Inflammatory macrophage treated with lipopolysaccharide for 4 hours (primary cell): ENCODE data around the gene BRD2.

Experiments used
- DNase-seq: peaks from one replicate; pipeline ENCODE4 v3.0.0-alpha.2; 2020

Gene BRD2

DNA sequence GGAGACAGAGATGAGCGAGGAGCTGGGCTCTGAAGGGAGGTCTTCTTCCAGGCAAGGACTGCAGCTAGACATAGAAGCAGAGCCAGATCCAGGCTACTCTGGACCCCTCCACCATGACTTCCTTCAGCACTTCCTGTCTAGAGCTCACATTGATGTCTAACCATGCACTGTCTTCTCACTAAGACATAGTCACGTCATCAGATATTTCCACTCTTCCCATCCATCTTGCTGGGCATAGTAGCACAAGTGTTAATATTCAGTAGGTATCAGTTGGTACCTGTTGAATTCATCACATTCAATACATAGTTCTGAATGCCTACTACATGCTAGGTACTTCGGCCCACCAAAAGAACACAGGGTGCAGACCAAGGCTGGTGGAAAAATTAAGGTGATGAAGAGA, 18.4 kb upstream of the BRD2 start:
- DNase-seq = no peak

DNA sequence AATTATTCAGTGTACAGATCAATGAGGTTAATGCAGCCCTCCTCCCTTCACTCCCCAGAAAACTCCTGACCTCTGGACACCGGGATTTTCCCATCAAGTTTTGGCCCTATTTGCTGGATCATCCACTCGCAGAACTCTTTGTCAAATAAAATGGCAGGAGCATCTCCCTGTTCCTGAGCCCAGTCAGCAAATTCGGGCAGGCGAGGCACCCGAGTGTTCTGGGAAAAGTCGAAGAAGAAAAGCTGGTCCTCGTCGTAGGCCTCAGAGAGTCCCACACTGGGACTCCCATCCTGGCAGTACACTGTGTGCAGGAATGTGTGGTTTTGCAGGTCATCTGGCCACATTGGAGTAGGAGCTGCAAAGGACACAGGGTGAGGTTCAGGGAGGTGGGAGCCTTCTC, 17.9 kb upstream of the BRD2 start:
- DNase-seq = no peak

DNA sequence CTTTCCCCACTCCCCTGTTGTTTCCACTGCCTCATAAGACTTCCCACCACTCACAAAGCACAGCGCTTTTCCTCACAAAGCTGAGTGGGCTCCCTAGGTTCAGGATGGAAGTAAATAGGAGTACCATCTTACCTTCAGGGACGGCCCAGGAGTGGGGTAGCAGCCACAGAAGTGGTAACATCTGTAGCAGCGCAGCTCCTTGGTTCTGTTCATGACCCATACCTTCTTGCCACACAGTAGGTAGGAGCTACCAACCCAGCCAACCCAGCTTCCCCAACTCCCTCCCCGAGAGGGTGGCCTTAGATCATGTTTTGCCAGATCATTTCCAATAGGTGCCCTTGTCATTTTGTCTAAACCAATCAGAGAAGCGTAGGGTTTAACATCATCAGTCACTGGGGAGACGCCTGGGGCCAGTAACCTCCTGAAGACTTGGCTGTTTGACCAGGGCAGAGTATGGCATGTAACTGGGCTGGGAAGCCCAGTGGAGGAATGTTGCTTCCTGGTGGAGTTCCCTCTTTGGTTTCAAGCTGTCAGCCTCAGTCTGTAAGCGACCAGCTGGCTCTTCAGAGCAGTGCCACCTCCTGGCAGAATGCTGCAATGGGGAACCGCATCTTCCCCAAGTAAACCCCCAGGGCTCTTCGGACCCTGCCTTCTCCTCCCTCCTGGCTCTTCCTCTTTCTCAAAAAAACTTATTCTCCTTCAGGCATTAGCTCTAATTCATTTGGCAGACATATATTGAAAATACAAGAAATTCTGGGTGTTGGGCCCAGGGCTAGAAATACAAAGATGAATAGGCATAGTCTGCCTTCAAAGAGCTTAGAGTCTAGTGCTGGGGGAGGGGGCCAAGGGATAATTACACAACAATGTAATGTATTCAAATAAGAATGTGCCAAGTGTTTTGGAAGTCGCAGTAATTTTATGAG, 15.3 kb upstream of the BRD2 start, which contains the start of gene HLA-DMA:
HLA-DMA (minus strand) TSS at position 281 of the 923 bp plus-strand sequence; CDS start at position 220, 61 bp downstream.
- DNase-seq = peak; percentile 99

DNA sequence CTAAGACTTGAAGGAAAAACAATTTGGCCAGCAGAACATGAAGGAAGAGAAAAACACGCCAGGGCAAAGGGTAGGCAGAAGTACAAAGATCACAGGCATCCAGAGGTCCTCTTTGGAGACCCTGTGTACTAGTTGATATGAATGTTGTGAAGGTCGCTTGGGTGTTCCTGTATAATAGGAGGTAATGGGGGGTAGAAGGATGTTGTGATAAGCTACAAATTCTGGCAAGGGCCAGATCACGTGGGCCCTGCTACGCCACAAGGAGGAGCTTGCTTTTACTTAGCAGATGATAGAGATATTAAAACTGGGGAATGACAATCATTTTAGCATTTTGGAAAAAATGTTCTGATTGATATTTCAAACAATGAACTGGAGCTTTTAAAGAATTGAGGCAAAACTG, 14.6 kb upstream of the BRD2 start:
- no peak for DNase-seq

DNA sequence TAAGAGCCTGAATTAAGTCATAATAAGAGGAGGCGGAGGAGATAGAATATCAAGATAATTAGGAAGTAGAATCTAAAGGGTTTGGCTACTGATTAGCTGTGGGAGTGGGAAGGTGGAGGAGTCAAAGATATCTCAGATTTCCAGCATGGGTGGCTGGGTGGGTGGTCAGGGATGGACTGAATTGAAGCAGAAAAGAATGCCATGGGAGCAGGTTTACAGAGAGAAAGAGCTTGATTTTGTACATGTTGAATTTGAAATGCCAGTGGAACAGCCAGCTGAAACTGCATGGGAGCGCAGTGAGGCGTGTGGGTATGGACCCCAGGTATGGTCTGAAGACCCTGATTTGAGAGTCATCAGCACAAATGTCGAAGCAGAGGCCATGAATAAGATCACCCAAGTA, 14.1 kb upstream of the BRD2 start:
- DNase-seq = no peak

DNA sequence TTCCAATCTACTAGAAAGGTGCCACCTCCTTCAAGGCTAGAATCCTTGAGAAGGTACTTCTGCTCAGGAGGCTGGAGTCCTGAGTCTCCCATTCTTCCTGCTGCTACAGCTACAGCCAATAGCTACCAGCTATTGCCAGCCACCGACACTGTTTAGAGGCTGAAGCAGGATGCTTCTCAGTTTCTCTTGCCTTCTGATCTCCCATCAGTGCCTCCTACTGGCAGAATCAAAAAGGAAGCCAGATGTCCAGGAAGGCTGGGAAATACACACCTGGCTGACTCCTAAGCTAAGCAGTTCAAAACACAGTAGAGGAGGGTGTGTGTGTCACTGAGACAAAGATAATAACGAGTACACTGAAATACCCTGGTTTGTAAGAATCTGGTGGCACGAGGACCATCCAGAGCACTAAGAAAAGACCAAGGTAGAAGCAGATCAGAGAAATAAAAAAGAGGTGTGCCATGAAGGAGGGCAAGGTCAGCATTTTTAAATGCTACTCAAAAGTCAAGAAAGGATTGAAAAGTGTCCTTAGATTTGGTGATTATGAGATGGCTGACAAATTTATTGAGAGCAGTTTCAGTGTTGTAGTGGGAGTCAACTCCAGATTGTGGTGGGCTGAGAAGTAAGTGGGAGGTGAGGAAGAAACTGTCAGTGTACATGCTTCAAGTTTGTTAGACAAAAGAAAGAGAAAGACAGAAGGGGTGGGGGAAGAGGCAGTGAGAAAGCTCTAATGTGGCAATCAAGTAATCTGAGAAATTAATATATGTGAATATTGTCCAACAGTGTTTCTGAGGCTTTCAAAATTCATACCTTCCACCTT, 13.2 kb upstream of the BRD2 start:
- DNase-seq = no peak

DNA sequence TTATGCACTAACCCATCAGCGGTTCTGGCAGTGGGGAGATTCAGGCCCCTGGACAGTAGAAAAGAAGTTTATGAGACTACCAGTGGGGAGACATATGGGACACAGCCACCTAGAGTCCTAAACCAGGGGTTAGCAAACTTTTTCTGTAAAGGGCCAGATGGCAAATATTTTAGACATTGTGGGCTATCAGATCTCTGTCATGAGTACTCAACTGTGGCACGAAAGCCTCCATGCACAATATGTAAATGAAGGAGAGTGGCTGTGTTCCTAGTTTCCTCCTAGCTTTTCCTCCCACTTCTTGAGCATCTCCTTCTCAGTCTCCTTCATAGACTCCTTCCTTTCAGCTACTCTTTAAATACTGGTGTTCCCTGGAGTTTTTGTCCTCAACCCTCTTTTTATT, 12.2 kb upstream of the BRD2 start:
- DNase-seq = no peak

DNA sequence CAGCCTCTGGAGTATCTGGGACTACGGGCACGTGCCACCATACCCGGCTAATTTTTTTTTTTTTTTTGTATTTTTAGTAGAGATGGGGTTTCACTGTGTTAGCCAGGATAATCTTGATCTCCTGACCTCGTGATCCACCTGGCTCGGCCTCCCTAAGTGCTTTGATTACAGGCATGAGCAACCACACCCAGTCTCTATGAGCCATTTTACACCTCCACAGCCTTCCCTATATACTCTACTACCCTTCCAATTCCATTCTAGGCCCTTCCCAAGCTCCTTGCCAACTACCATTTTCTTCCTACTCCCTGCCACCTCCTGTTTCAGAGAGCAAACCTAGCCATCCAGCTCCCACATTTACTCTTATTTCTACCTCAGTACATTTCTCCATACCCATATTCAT, 7.8 kb upstream of the BRD2 start:
- DNase-seq = no peak

DNA sequence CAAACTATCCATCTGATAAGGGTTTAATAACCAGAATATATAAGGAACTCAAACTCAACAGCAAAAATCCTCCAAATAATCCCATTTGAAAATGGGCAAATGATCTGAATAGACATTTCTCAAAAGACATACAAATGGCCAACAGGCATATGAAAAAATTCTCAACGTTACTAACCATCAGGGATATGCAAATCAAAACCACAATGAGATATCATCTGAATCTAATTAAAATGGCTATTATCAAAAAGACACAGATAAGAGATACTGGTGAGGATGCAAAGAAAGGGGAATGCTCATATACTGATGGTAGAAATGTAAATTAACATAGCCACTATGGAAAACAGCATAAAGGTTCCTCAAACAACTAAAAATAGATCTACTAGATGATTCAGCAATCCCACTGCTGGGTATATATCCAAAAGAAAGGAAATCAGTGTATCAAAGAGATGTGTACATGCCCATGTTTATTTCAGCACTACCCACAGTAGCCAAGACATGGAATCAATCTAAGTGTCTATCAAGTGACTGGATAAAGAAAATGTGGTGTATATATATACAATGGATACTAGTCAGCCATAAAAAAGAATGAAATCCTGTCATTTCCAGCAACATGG, 6.1 kb upstream of the BRD2 start:
- no peak for DNase-seq

DNA sequence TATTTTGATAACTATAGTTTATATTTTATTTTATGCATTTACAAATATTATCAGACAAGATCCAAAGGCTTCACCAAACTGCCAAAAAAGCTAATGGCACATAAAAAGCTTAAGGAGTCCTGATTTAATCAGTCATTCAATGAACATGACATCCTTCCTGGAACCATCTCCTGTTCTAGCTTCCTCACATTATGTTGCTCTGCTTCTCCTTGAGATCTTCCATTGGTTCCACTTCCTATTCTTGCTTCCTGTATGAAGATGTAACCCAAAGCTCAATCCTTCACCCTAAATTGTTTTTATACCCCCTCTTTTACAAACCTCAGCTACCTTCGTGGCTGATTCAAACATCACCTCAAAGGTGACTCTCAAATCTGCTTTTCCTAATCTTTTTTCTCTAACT, 4.5 kb upstream of the BRD2 start:
- DNase-seq = peak; percentile 52

DNA sequence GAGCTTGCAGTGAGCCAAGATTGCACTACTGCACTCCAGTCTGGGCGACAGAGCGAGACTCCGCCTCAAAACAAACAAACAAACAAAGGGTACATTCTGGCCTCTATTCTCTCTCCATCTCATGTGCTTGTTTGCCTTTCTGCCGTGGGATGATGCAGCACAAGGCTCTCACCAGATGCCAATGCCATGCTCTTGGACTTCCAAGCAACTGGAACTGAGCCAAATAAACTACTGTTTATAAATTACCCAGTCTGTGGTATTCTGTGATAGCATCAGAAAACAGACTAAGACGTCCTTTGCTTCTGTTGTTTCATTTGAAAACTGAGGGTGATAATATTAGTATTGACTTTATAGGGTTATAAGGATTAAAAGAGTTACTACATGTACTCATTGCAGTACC, 3.6 kb upstream of the BRD2 start:
- no peak for DNase-seq

DNA sequence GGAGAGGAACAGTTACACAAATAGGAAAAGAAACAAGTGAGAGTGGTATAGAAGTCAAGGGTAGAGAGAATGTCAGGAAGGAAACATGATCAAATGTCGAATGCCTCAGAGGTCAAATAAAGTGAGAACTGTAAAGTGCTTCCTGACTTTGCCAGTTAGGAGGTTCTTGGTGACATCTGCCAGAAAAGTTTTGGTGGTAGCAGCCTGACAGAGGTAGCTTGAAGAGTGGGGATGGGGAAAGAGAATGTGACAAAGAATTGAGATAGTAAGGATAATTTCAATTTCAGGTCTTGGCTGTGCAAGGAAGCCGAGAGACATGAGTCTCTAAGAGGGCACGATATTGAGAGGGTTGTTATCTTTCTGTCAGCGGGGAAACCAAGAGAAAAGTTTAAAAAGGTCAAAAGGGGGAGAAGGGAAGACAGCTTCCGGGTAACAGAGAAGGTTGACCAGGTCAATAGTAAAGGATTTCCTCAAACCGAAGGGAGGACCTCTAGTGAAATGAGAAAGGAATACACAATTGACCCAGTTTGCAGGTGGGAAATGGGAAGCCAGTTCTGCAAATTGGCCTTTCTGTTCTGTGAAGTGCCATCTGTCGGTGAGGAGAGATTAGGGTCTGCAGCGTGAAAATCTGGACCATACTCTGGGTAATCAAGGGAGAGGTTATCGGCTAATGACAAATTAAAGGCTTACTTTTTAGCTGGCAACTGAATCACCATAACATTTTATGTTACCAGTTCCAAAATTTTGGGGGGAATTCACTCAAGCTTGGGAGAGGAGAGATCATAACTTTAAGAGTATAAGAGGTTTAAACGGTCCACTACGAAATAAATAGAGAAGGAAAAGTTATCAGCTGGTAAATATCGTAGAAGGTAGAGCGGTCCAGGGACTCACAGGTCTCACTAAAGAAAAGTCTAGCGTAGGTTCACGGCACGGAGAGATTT, 973 bp upstream of the BRD2 start:
- DNase-seq = peak; percentile 54

DNA sequence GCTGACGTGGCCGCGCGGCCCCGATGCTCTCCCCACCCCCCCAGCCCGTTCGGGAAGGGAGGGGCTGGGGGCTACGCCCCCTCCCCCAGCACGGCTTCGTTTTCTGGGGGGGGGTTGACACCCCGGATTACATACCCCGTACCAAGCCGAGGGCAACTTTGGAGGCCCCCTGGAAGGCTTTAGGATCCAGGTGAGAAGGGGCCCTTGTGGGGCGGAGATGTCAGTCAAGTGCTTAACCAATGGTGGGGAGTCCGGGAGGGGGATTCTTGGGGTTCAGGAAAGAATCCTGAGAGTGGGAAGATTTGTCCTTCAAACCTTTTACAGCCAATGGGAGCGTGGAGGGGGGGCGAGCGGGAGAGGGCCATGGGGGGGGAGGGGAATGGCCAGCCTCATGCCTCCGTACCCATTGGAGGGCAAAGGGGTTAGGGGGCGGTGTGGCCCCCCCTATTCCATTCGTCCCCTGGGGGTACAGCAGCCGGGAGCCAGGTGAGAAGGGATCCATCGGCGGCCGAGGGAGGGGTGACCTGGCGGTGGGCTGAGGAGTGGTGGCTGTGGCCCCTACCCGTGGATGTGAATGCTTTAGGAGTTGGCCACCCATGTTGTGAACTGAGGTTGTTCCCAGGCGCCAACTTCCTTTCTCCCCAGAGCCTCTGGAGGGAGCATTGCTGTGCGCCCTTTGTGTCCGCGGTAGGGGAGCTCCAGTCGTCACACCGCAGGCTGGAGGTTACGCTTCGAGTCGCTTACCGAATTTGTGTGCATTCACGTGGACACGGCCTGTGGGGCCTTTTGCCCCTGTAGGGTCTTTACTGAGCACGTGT, 682 bp downstream of the BRD2 start:
- peak; percentile 76 for DNase-seq

DNA sequence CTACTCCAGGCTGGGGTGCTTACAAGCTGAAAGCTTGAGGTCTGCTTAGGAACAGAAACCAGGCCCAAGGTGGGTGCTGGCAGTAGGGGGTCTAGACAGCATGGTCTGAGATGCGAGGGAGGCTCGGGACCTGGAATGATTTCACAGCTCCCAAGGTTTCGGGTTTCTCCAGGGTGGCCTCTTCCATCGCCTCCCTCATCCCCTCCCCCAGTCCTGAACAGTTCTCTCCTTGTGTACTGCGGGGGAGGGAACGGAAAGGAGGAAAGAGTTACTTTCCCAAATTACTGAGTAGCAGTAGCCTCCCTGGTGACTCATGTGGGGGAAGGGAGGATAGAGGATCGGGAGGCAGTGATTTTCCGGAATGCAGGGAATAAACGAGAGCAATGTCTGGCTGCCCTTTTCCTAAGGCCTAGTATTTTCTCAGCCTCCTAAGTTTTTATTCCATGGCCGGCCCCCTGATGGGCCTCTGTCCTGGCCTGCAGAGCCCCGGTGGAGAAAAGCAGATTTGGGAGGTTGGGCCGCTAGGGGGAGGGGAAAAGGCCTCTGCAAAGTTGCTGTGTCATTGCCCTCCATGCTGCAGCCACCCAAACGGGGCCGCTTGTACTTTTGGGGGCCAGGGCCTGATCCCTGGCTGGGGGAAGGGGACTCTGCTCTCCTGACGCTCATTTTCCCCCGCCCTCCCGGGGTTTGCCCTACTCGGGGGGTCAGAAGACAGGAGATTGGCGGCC, 1.5 kb downstream of the BRD2 start:
- DNase-seq = peak; percentile 92

DNA sequence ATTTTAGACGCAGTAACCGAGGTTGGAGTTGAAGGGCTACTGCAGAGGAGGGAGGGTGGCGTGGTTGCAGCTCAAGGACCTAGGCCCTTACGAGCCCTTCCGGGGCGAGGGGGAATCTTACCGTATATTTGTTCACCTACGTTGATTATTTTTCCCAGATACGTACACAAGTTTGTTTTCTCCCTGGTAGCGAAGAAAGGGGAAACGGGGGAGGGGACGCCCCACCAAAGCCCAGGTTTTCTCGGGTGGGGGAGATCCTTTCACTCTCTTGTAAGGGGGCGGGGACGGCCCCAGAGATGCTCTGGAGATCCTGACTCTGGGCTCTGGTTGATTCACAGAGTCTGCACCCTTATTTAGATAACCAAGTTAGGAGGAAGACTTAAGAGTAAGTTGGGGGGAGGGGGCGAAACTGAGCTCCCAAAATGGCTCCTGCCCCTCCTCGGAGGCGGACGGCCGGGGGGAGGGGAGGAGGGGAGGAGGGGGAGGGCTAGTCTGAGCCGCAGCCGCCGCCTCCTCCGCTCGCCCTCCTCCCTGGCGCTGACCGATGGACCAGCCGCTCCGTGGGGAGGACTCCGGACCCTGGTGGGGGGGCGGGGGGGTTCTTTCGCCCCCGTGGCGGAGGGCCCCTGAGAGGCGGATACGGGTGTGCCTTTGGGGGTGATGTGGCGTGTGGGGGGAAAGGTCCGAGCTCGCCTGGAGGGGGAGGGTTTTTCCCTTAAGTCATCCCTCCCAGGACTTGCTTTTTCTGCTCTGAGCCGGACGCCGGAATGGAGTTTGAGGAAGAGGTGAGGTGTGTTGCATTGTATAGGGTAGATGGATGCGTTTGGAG, 2.2 kb downstream of the BRD2 start:
- peak; percentile 88 for DNase-seq

DNA sequence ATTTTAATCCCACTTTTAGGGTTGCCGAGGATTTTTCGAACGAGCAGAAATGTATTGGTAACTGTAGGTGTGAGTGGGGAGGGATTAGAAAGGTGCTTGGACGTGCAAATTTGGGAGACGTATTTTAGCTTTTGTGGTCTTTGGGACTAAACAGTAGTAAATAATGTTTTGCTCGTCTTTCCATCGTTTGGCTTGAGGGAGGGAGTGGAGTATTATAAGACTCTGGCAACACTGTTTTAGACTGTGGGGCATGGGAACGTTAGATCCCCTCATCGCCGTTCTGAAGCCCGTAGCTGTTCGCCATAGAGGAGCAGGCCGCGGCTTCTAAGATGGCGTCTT, 2.8 kb downstream of the BRD2 start:
- DNase-seq = no peak

DNA sequence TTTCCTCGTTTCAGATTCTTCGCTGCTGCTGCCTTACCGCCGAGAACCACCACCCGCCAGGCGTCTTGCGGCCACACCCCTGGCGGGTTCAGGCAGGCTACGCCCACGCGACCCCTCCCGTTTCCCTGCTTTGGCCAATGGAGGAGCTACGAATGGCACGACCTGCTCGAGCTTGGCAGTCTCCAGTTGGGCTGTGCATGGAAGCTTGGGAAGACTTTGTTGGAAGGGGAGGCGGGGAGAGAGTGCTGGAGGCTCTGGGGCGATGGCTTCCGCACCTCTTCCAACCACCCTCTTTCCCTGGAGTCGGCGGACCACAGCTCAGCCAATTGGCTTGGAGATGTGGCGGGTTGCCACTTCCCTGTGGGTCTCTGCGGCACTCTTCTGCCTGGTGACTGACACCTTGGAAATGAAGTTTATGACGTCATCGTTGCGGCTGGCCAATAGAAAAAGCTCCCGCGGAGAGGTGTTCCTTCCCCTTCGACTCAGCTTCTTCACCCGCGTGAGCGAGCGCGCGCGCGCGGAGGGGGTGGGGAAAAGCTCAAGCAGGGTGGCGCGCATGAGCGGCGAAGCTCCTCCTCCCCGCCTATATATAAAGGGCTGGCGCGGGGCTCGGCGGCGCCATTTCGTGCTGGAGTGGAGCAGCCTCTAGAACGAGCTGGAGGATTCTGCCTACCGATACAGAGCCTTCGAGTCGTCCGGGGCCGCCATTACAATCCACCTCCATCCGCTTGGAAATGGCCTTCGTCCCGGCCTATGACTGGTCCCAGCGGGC, 3.4 kb downstream of the BRD2 start:
- peak; percentile 100 for DNase-seq

DNA sequence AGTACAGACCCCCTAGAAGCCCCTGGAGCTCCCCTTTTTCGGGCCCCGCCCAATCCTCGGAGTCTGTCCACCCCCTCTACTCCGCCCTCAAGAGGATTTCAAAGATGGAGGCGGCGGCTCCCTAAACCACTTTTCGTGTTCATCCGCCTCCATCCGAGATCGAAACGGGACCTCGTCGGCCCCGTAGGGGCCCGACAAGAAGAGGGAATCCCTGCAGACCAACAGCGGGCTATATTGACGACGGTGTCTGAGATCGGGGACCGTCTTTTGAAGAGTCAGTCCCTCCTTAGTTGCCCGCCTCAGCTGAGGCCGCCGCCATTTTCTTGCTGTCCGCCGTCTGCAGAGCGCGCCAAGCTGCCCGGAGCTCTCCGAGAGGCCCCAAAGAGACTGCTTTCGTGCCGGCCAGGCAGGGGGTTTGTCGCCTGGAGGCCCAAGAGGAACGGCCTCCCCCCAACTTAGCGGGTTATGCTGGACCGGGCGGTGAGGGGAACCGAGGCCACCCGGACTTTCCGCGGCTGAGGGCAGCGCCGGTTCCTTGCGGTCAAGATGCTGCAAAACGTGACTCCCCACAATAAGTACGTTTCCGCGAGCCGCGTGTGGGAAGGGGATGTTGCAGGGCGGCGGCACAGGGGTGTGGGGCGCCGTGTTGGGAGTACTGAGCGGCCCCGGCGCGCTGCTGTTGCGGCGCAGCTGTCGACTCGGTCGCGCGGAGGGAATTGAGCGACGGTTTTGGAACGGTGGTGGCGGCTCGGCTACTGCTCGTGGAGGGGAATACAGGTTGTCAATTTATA, 4.2 kb downstream of the BRD2 start:
- peak; percentile 52 for DNase-seq
